ENCODE results near the gene MTMR2.

The MTMR2 gene

GRCh38 chr11:95917193-95918036, 6.5 kb downstream of the MTMR2 start:
- Histone ChIP-seq H2BK120ac (ENCODE audit: low read depth, low read length) (no peak overlapping the region), H2BK5ac (ENCODE audit: low read length) (no peak overlapping the region), H3K4me2 (ENCODE audit: insufficient read depth, low read length, poor library complexity, severe bottlenecking) (no peak overlapping the region), H2AK5ac (ENCODE audit: low read depth, low read length) (no peak overlapping the region), H3K4me1 (ENCODE audit: control insufficient read depth in 2 of 2, insufficient read depth in 1 of 2, low read depth in 1 of 2, low read length in 2 of 2) (peaks cover 0 to 6% of the 10 kb centered on the region in 2 donors), H3K79me1 (ENCODE audit: low read depth, low read length) (no peaks in the 10 kb centered on the region), H2BK15ac (ENCODE audit: low read length) (no peak overlapping the region), H3K9me3 (replicated peaks in 1 of 2; ENCODE audit: control insufficient read depth in 2 of 2, insufficient read depth in 1 of 2, low read depth in 1 of 2, low read length in 2 of 2) (peaks cover 0 to 4% of the 10 kb centered on the region in 2 donors), H3K9ac (ENCODE audit: low read depth, low read length, poor library complexity) (no peak overlapping the region), H3K14ac (ENCODE audit: low read length) (no peak overlapping the region), H2BK12ac (ENCODE audit: low read length) (no peak overlapping the region), H3K18ac (ENCODE audit: low read length) (no peak overlapping the region), H3K4ac (ENCODE audit: low read length) (no peak overlapping the region), H4K91ac (ENCODE audit: low read depth, low read length, poor library complexity) (no peak overlapping the region), H3K36me3 (replicated peaks in 1 of 2; ENCODE audit: control insufficient read depth in 2 of 2, insufficient read depth in 2 of 2, low read length in 2 of 2) (peaks cover 0 to 4% of the 10 kb centered on the region in 2 donors), H3K23ac (ENCODE audit: low read depth, low read length, poor library complexity) (no peak overlapping the region), H4K8ac (ENCODE audit: low read depth, low read length) (no peak overlapping the region), H3K4me3 (ENCODE audit: low read length in 2 of 2) (no peak overlapping the region), H3K27ac (replicated peaks; ENCODE audit: low read length) (no peak overlapping the region), H2AFZ (ENCODE audit: low read length) (no peak overlapping the region), H3K27me3 (ENCODE audit: control insufficient read depth in 3 of 3, insufficient read depth in 3 of 3, low read depth in 1 of 3, low read length in 3 of 3) (no peaks in the 10 kb centered on the region)
- no CpG with 5 or more reads among the region's 8 CpGs for WGBS, 2 donors (ENCODE audit: extremely low coverage in 2 of 2, insufficient read length in 2 of 2, insufficient replicate concordance in 1 of 2)
- no peak for DNase-seq (ENCODE audit: low spot score)

GRCh38 chr11:95916049-95916448, 7.9 kb downstream of the MTMR2 start:
- no peak overlapping the region for H3K4me3 ChIP-seq (ENCODE audit: low read length in 2 of 2)
- no peak overlapping the region for H2AK5ac ChIP-seq (ENCODE audit: low read depth, low read length)
- H3K27ac ChIP-seq (replicated peaks; ENCODE audit: low read length), result no peak overlapping the region
- H3K27me3 ChIP-seq (ENCODE audit: control insufficient read depth in 3 of 3, insufficient read depth in 3 of 3, low read depth in 1 of 3, low read length in 3 of 3), result no peaks in the 10 kb centered on the region
- H3K4me1 ChIP-seq (ENCODE audit: control insufficient read depth in 2 of 2, insufficient read depth in 1 of 2, low read depth in 1 of 2, low read length in 2 of 2), result no peaks in the 10 kb centered on the region
- H2BK12ac ChIP-seq (ENCODE audit: low read length), result no peak overlapping the region
- no peak for DNase-seq (ENCODE audit: low spot score)
- peaks cover 0 to 4% of the 10 kb centered on the region in 2 donors for H3K36me3 ChIP-seq (replicated peaks in 1 of 2; ENCODE audit: control insufficient read depth in 2 of 2, insufficient read depth in 2 of 2, low read length in 2 of 2)
- no peak overlapping the region for H3K4me2 ChIP-seq (ENCODE audit: insufficient read depth, low read length, poor library complexity, severe bottlenecking)
- H3K9me3 ChIP-seq (replicated peaks in 1 of 2; ENCODE audit: control insufficient read depth in 2 of 2, insufficient read depth in 1 of 2, low read depth in 1 of 2, low read length in 2 of 2), result peaks cover 0 to 4% of the 10 kb centered on the region in 2 donors
- no peak overlapping the region for H2BK5ac ChIP-seq (ENCODE audit: low read length)
- H4K91ac ChIP-seq (ENCODE audit: low read depth, low read length, poor library complexity), result no peak overlapping the region
- H3K18ac ChIP-seq (ENCODE audit: low read length), result no peak overlapping the region
- no peak overlapping the region for H3K9ac ChIP-seq (ENCODE audit: low read depth, low read length, poor library complexity)
- no peak overlapping the region for H4K8ac ChIP-seq (ENCODE audit: low read depth, low read length)
- H2BK15ac ChIP-seq (ENCODE audit: low read length), result no peak overlapping the region
- no peak overlapping the region for H2BK120ac ChIP-seq (ENCODE audit: low read depth, low read length)
- H3K79me1 ChIP-seq (ENCODE audit: low read depth, low read length), result no peaks in the 10 kb centered on the region
- no peak overlapping the region for H3K4ac ChIP-seq (ENCODE audit: low read length)
- H3K23ac ChIP-seq (ENCODE audit: low read depth, low read length, poor library complexity), result no peak overlapping the region
- no peak overlapping the region for H2AFZ ChIP-seq (ENCODE audit: low read length)
- no CpG with 5 or more reads among the region's 2 CpGs for WGBS, 2 donors (ENCODE audit: extremely low coverage in 2 of 2, insufficient read length in 2 of 2, insufficient replicate concordance in 1 of 2)
- H3K14ac ChIP-seq (ENCODE audit: low read length), result no peak overlapping the region

- Histone ChIP-seq H4K8ac (ENCODE audit: low read depth, low read length) (no peak overlapping the region), H2BK5ac (ENCODE audit: low read length) (no peak overlapping the region), H2AFZ (ENCODE audit: low read length) (no peak overlapping the region), H3K4ac (ENCODE audit: low read length) (no peak overlapping the region), H2BK120ac (ENCODE audit: low read depth, low read length) (no peak overlapping the region), H2AK5ac (ENCODE audit: low read depth, low read length) (no peak overlapping the region), H3K4me2 (ENCODE audit: insufficient read depth, low read length, poor library complexity, severe bottlenecking) (no peak overlapping the region), H3K4me3 (ENCODE audit: low read length in 2 of 2) (no peak overlapping the region), H3K9ac (ENCODE audit: low read depth, low read length, poor library complexity) (no peak overlapping the region), H3K36me3 (replicated peaks in 1 of 2; ENCODE audit: control insufficient read depth in 2 of 2, insufficient read depth in 2 of 2, low read length in 2 of 2) (peaks cover 0 to 4% of the 10 kb centered on the region in 2 donors), H3K18ac (ENCODE audit: low read length) (no peak overlapping the region), H3K27ac (replicated peaks; ENCODE audit: low read length) (no peak overlapping the region), H2BK12ac (ENCODE audit: low read length) (no peak overlapping the region), H3K23ac (ENCODE audit: low read depth, low read length, poor library complexity) (no peak overlapping the region), H3K27me3 (ENCODE audit: control insufficient read depth in 3 of 3, insufficient read depth in 3 of 3, low read depth in 1 of 3, low read length in 3 of 3) (no peaks in the 10 kb centered on the region), H3K4me1 (ENCODE audit: control insufficient read depth in 2 of 2, insufficient read depth in 1 of 2, low read depth in 1 of 2, low read length in 2 of 2) (no peaks in the 10 kb centered on the region), H3K14ac (ENCODE audit: low read length) (no peak overlapping the region), H2BK15ac (ENCODE audit: low read length) (no peak overlapping the region), H3K9me3 (replicated peaks in 1 of 2; ENCODE audit: control insufficient read depth in 2 of 2, insufficient read depth in 1 of 2, low read depth in 1 of 2, low read length in 2 of 2) (peaks cover 0 to under 1% of the 10 kb centered on the region in 2 donors), H4K91ac (ENCODE audit: low read depth, low read length, poor library complexity) (no peak overlapping the region), H3K79me1 (ENCODE audit: low read depth, low read length) (no peaks in the 10 kb centered on the region)
- DNase-seq (ENCODE audit: low spot score), result no peak
- WGBS, 2 donors (ENCODE audit: extremely low coverage in 2 of 2, insufficient read length in 2 of 2, insufficient replicate concordance in 1 of 2), result no CpG with 5 or more reads among the region's 2 CpGs
Measured at GRCh38 chr11:95915051-95915450, 8.9 kb downstream of the MTMR2 start.

GRCh38 chr11:95913830-95914615, 9.9 kb downstream of the MTMR2 start:
- H2BK5ac ChIP-seq (ENCODE audit: low read length), result no peak overlapping the region
- no peaks in the 10 kb centered on the region for H3K9me3 ChIP-seq (replicated peaks in 1 of 2; ENCODE audit: control insufficient read depth in 2 of 2, insufficient read depth in 1 of 2, low read depth in 1 of 2, low read length in 2 of 2)
- H4K91ac ChIP-seq (ENCODE audit: low read depth, low read length, poor library complexity), result no peak overlapping the region
- H3K27ac ChIP-seq (replicated peaks; ENCODE audit: low read length), result no peak overlapping the region
- H3K36me3 ChIP-seq (replicated peaks in 1 of 2; ENCODE audit: control insufficient read depth in 2 of 2, insufficient read depth in 2 of 2, low read length in 2 of 2), result peaks cover 0 to 2% of the 10 kb centered on the region in 2 donors
- H3K4me2 ChIP-seq (ENCODE audit: insufficient read depth, low read length, poor library complexity, severe bottlenecking), result no peak overlapping the region
- no peak overlapping the region for H3K4ac ChIP-seq (ENCODE audit: low read length)
- no peak overlapping the region for H4K8ac ChIP-seq (ENCODE audit: low read depth, low read length)
- no CpG with 5 or more reads among the region's 1 CpG for WGBS, 2 donors (ENCODE audit: extremely low coverage in 2 of 2, insufficient read length in 2 of 2, insufficient replicate concordance in 1 of 2)
- H2AFZ ChIP-seq (ENCODE audit: low read length), result no peak overlapping the region
- H3K27me3 ChIP-seq (ENCODE audit: control insufficient read depth in 3 of 3, insufficient read depth in 3 of 3, low read depth in 1 of 3, low read length in 3 of 3), result no peaks in the 10 kb centered on the region
- no peak for DNase-seq (ENCODE audit: low spot score)
- no peak overlapping the region for H2AK5ac ChIP-seq (ENCODE audit: low read depth, low read length)
- no peak overlapping the region for H2BK120ac ChIP-seq (ENCODE audit: low read depth, low read length)
- H3K14ac ChIP-seq (ENCODE audit: low read length), result no peak overlapping the region
- H3K79me1 ChIP-seq (ENCODE audit: low read depth, low read length), result no peaks in the 10 kb centered on the region
- H2BK12ac ChIP-seq (ENCODE audit: low read length), result no peak overlapping the region
- no peak overlapping the region for H3K4me3 ChIP-seq (ENCODE audit: low read length in 2 of 2)
- H3K4me1 ChIP-seq (ENCODE audit: control insufficient read depth in 2 of 2, insufficient read depth in 1 of 2, low read depth in 1 of 2, low read length in 2 of 2), result no peaks in the 10 kb centered on the region
- H3K18ac ChIP-seq (ENCODE audit: low read length), result no peak overlapping the region
- H2BK15ac ChIP-seq (ENCODE audit: low read length), result no peak overlapping the region
- no peak overlapping the region for H3K9ac ChIP-seq (ENCODE audit: low read depth, low read length, poor library complexity)
- H3K23ac ChIP-seq (ENCODE audit: low read depth, low read length, poor library complexity), result no peak overlapping the region
